Astrocyte of the cerebellum (primary cell): ENCODE data around the gene STARD13.
A peak's percentile ranks its signal among the peaks of the same experiment; 100 is the strongest.

Experiments
- DNase-seq: peaks from one replicate; pipeline ENCODE4 v3.0.0-alpha.2; 2011; ENCODE audit warnings: low read depth
- H3K4me3 ChIP-seq: 2 replicates; pipeline ENCODE4 v1.5.1; 2011; ENCODE audit warnings: mild to moderate bottlenecking, low read depth, low read length, moderate library complexity
- in situ Hi-C: cut with HindIII; loops from 2 replicates; pipeline ENCODE4 v1.10.0; 2017; ENCODE audit warnings: low sequenced_read_pairs
- TF ChIP-seq, protein P1 (sequence below): IDR thresholded peaks from 2 replicates; pipeline ENCODE4 v1.5.1; 2012; ENCODE audit warnings: low read length, low read depth, moderate library complexity, mild to moderate bottlenecking; ENCODE audit errors: missing control alignments

The STARD13 gene

GRCh38 chr13:33311040-33311439 is 25.5 kb upstream of the STARD13 start:
- TF ChIP-seq, protein P1, sequence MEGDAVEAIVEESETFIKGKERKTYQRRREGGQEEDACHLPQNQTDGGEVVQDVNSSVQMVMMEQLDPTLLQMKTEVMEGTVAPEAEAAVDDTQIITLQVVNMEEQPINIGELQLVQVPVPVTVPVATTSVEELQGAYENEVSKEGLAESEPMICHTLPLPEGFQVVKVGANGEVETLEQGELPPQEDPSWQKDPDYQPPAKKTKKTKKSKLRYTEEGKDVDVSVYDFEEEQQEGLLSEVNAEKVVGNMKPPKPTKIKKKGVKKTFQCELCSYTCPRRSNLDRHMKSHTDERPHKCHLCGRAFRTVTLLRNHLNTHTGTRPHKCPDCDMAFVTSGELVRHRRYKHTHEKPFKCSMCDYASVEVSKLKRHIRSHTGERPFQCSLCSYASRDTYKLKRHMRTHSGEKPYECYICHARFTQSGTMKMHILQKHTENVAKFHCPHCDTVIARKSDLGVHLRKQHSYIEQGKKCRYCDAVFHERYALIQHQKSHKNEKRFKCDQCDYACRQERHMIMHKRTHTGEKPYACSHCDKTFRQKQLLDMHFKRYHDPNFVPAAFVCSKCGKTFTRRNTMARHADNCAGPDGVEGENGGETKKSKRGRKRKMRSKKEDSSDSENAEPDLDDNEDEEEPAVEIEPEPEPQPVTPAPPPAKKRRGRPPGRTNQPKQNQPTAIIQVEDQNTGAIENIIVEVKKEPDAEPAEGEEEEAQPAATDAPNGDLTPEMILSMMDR = no peak
- in situ Hi-C loops = no loop called here
- H3K4me3 ChIP-seq = no peak overlapping the region
- no peak for DNase-seq

- H3K4me3 ChIP-seq = no peak overlapping the region
- in situ Hi-C loops = no loop called here
- TF ChIP-seq, protein P1 = no peak
- DNase-seq = no peak
These were observed 24.9 kb upstream of the STARD13 start for GRCh38 chr13:33310245-33311038.

DNA sequence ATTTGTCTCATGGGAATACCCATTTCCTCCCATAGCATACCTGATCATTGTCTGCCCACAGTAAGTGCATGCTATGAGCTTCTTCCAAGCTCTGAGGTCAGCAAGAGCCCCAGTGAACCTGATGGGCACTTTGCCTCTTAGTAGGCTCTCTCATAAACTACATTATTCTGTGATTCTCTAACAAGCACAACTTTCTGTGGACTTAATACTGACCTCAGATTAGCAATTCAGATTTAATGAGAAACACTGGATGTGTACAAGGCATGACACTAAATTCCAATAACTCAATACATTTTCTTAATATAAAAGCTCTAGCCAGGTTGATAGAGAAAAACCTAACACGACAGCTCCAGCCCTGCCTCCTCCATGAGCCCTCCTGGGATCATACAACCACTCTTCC is 23.3 kb upstream of the STARD13 start:
- TF ChIP-seq, protein P1 = no peak
- in situ Hi-C loops = no loop called here
- no peak overlapping the region for H3K4me3 ChIP-seq
- DNase-seq = no peak

DNA sequence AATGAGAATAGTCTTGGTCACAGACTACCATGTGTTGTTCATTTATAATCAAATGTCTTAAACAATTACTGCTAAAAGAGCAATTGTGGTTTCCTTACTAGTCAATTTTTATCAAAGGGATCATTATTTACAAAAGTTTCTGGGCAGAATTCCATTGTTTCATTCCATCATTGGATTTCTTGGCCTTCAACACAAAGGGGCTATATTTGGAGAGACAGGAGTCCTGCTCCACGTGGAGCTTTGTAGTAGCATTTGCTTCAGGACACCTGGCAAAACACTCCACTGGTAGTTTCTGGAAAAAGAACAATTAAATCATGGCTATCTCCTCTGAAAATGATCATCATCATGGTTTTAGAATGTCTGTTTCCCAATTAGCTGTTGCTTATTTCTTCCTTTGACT is 22.3 kb upstream of the STARD13 start:
- peak; percentile 80 for DNase-seq
- TF ChIP-seq, protein P1 = no peak
- in situ Hi-C loops = no loop called here
- H3K4me3 ChIP-seq = no peak overlapping the region

GRCh38 chr13:33303855-33304597 is 18.5 kb upstream of the STARD13 start:
- TF ChIP-seq, protein P1 = no peak
- DNase-seq = no peak
- in situ Hi-C loops = no loop called here
- no peak overlapping the region for H3K4me3 ChIP-seq

DNA sequence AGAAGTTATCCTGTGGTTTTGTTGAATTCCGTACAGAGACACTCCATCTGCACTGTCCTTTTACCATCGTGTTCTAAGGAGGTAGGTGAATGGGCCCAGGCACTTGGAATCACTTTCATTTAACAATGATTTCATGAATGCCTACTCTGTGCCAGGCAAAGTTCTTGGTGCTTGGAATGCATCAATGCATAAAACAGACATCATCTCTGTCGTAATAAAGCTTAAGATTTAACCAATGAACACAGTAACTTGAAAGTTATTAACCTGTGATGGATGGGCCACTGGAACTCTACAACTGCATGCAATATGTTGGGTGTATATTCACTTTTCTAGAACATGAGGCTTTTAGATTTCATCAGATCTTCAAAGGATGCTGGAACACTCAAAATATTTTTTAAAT is 14.1 kb upstream of the STARD13 start:
- H3K4me3 ChIP-seq = no peak overlapping the region
- DNase-seq = no peak
- in situ Hi-C loops = no loop called here
- TF ChIP-seq, protein P1 = no peak
